Measurements from ENCODE around the gene PPP2R5C.

DNA sequence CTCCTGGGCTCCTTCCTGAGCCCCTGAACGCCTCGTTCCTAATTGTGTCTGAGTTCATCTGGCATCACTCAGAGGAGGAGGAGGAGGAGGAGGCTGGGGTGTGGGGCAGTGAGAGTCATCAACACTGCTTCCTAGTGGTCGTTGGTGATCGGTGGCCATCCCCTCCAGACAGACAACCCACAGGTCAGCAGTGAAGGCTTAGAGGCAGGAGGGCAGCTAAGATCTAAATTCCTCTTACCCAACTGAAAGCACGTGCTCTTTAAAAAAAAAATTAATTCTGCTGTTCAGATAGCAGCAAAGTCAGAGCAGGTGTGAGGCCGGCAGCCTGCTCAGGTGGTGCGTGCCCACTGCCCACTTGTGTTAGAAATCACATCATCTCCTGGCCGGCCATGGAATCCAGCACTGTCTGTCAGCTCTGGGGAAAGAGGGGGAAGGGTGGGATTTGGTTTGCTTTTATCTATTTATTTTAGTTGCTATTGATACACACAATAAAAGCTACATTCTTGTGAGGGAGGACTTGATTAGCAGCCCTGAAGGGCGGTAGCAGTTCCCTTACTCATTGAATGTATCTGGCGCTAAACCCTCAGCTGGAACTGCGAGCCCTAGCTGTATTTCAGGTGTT, 46.6 kb downstream of the PPP2R5C start:
- TF ChIP-seq, protein P1, sequence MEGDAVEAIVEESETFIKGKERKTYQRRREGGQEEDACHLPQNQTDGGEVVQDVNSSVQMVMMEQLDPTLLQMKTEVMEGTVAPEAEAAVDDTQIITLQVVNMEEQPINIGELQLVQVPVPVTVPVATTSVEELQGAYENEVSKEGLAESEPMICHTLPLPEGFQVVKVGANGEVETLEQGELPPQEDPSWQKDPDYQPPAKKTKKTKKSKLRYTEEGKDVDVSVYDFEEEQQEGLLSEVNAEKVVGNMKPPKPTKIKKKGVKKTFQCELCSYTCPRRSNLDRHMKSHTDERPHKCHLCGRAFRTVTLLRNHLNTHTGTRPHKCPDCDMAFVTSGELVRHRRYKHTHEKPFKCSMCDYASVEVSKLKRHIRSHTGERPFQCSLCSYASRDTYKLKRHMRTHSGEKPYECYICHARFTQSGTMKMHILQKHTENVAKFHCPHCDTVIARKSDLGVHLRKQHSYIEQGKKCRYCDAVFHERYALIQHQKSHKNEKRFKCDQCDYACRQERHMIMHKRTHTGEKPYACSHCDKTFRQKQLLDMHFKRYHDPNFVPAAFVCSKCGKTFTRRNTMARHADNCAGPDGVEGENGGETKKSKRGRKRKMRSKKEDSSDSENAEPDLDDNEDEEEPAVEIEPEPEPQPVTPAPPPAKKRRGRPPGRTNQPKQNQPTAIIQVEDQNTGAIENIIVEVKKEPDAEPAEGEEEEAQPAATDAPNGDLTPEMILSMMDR (conservative IDR thresholded peaks at IDR 0.05 in 1 of 2, IDR thresholded peaks at IDR 0.05 in 1 of 2; ENCODE audit: extremely low read depth in 1 of 2, insufficient read depth in 1 of 2, low read depth in 1 of 2, low read length in 2 of 2): no peak
- TF ChIP-seq EZH2 (IDR thresholded peaks at IDR 0.05; ENCODE audit: borderline replicate concordance, low read length): no peak
